PC-9 (cell line): Measurements from ENCODE around the gene SLIT1.

ENCODE experiments used
- CTCF ChIP-seq: fragments of 200-600 bp; sonication (generic); conservative IDR thresholded peaks from 2 replicates; pipeline ENCODE4 v1.6.1; 2017; ENCODE audit warnings: mixed run types, antibody characterized with exemption, mild to moderate bottlenecking, moderate library complexity
- EZH2 ChIP-seq: fragments of 200-600 bp; sonication (generic); IDR thresholded peaks from 2 replicates; pipeline ENCODE4 v1.8.0; 2017; ENCODE audit warnings: antibody characterized with exemption, low read depth

- no peak for TF ChIP-seq CTCF
- TF ChIP-seq EZH2, result no peak
These were observed 184.4 kb downstream of the SLIT1 start for GRCh38 chr10:97001183-97001991.
